Testis (tissue), 2 donors: Measurements from ENCODE around the gene NLGN4X.

Experiments
- CTCF ChIP-seq, 3 experiments: fragments of 450-650 bp in 2 of 3; fragments of 200-600 bp in 1 of 3; sonication (generic) in 1 of 3; IDR thresholded peaks; one replicate each; pipeline ENCODE4 v1.5.1; 2016 to 2019; ENCODE audit warnings: antibody characterized with exemption in 3 of 3, mild to moderate bottlenecking in 2 of 3, moderate library complexity in 1 of 3
- POLR2A ChIP-seq: fragments of 450-650 bp; IDR thresholded peaks from one replicate; pipeline ENCODE4 v1.6.1; 2017; ENCODE audit warnings: antibody characterized with exemption, mild to moderate bottlenecking, moderate library complexity

DNA sequence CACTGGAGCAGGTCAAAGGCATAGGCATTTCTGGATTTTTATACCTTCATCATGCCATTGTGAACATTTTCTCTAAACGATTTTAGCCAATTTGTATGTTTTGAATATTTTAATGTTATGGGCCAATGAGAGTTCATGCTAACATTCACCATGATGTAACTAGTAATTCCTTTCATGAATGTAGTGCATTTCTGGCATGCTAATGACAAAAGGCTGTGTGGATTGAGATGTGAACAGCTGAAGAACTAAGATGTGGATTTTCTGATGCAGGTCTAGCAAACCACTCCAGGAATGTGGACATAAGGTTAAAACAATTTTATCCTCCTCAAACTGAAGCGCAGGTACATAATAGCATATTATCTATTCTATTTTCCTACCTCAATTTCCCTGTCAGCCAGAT is 269.4 kb downstream of the NLGN4X start:
- TF ChIP-seq CTCF (IDR thresholded peaks at IDR 0.05) (no peak), POLR2A (no peak)
